ENCODE measurements around the gene OXT.

The OXT gene

DNA sequence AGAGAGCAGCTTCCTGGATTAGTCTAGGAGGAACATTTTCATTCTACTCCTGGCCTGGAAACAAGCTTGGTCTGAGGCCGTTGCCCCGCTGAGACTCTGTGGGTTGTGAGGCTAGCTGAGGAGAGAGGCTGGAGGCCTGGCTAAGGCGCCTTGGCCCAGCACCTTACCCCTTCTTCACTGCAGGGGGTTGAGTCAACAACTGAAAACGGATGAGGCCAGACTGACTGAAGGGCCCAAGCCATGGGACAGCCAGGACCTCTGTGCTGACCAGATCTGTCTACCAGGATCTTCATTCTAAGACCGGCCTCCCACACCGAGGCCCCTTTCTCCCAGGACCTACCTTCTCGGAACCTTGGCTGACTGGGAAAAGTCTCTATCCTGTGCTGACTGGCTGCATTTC lies 16.6 kb downstream of the OXT start:
- no peak for DNase-seq

DNA sequence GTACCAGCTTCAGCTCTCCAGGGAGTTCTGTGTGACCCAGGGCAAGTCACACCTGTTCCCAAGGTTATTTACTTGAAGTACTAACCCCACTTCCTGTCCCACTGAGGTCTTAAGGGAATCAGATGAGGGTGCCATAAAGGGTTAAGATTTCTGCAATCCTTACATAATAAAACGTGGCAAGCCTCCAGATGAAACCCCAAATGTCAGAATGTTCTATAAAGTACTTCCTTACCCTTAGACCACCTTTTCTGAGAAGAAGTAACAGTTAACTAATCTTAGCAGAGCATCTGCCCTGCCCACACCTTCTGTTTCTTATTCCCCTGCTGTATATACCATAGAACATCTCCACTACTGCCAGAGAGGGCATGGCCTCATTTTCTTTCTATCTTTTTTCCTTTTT lies 19.1 kb downstream of the OXT start:
- no peak for DNase-seq

DNA sequence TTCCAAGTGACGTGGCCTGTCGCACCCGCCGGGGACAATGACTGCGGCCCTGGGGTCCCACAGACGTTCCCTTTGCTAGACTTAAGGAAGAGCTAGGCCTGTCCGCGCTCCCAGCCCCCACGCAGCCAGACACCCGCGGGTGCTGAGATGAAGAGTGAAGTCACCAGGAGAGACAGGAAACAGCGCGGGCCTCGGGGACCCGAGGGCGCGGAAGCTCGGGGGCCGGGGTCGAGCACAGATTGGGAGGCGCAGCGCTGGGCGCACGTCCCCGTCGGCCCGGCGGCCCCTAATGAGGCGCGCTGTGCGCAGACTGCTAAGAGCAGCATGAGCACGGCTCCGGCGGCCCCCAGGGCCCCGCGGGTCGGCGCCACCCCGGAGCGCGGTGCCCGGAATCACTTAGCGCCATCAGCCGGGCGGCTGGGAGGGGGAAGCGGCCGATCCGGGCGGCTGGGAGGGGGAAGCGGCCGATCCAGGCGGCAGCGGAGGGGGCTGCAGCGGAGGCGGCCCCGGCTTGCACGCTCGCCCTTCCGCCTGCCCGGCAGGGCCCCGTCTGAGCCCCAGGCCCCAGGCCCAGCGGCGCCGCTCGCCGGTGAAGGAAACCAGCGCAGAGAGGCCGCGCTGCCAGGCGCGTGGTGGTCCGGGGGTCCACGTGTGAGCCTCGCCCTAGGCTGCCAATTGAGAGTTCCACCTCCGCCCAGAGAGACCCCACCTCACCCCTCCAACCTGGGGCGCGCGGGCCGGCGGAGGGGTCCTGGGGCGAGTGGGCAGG lies 21.4 kb downstream of the OXT start:
- DNase-seq = no peak

DNA sequence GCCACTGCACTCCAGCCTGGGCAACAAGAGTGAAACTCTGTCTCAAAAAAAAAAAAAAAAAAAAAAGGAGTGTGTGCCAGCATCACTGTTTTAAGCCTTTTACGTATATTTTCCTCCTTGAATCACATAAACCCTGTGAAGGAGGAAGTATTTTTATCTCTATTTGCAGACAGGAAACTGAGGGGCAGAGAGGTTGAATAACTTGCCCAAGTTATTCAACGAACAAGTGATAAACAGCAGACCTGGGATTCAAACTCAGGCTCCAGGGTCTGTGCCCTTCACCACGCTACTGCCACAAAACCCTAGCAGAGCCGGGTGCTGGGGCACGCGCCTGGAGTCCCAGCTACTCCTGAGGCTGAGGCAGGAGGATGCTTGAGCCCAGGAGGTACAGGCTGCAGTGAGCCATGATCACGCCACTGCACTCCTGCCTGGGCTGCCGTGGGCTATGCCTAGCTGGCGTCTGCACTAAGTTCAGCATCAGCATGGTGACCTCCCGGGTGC lies 22.5 kb downstream of the OXT start:
- no peak for DNase-seq

DNA sequence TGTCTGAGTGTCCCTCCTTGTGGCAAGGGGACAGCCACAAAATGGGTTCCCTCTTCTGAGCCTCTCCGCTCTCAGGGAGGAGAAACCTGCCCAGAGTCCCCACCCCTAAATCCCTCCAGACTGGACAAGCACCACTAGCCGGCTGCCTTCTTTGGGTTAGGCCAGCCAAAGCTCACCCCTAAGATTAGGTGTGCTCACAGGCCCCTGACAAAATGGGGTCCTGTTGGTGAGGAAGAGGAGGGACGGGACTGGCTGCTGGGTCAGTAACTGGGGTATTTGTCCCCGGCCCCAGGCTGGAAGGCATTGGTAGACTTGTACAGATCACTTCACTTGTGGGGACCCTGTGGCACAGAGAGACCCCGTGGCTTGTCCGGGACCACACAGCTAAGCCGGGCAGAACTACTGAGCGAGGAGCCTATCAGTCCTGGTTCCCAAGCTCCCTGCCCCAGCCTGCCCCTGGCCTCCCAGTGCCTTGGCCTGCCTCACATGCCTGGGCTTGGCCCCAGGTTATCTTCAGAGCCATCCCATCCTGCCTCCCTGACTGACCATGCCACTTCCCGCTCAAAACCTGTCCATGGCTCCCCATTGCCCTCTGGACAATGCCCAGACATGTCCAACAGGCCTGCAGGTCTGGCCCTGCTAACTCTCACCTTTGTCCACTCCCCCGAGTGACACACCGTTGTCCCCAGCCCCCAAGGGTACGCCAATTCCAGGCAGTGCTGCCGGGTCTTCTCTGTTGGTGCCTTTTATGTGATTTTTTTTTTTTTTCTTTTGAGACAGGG lies 23.6 kb downstream of the OXT start:
- DNase-seq = no peak

DNA sequence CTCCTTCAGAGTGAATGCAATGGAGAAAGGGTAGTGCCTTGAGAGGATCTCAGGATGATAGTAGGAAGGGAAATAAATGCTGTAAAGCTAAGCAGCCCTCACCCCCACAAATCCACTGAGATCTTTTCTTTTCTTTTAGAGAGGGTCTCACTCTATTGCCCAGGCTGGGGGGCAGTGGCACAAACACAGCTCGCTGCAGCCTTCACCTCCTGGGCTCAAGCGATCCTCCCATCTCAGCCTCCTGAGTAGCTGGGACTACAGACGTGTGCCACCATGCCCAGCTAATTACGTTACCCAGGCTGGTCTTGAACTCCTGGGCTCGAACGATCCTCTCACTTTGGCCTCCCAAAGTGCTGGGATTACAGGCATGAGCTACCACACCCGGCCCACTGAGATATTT lies 29.1 kb downstream of the OXT start:
- no peak for DNase-seq

GRCh38 chr20:3101251-3101650 lies 29.8 kb downstream of the OXT start:
- no peak for DNase-seq

GRCh38 chr20:3101737-3102574 lies 30.5 kb downstream of the OXT start:
- DNase-seq = no peak

GRCh38 chr20:3102575-3103368 lies 31.4 kb downstream of the OXT start:
- DNase-seq = no peak

- DNase-seq = no peak
These were observed 32.1 kb downstream of the OXT start for GRCh38 chr20:3103369-3104032.

DNA sequence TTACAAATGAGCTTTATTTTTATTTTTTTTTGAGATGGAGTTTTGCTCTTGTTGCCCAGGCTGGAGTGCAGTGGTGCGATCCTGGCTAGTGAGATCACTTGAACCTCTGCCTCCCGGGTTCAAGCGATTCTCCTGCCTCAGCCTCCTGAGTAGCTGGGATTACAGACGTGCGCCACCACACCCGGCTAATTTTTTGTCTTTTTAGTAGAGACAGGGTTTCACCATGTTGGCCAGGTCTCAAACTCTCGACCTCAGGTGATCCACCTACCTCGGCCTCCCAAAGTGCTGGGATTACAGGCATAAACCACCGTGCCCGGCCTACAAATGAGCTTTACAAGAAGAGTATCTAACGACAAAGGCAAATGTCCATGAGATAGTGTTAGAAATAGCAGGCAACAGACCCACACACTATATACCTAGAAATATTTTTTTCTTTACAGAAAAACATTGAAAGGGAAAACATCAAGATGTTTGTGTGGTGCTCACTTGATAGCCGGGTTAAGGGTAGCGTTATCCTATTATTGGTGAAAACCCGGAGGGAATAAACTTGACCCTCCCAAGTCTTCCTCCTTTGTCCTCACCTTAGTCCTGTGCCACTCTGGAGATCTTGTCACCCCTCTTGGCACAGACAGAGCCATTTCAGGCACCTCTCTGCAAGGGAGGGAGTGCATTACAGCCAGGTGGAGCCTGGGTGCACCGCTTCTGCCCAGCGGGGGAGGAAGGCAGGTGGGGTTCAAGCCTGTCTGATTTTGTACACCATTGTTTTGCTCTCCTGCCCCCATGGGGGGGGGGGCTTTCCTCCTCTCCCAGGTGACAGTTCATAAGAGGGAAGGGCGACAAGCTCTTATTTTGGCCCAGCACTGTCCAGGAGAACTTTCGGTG lies 34.1 kb downstream of the OXT start:
- DNase-seq = no peak

- no peak for DNase-seq
These were observed 34.8 kb downstream of the OXT start for GRCh38 chr20:3106185-3106584.

DNA sequence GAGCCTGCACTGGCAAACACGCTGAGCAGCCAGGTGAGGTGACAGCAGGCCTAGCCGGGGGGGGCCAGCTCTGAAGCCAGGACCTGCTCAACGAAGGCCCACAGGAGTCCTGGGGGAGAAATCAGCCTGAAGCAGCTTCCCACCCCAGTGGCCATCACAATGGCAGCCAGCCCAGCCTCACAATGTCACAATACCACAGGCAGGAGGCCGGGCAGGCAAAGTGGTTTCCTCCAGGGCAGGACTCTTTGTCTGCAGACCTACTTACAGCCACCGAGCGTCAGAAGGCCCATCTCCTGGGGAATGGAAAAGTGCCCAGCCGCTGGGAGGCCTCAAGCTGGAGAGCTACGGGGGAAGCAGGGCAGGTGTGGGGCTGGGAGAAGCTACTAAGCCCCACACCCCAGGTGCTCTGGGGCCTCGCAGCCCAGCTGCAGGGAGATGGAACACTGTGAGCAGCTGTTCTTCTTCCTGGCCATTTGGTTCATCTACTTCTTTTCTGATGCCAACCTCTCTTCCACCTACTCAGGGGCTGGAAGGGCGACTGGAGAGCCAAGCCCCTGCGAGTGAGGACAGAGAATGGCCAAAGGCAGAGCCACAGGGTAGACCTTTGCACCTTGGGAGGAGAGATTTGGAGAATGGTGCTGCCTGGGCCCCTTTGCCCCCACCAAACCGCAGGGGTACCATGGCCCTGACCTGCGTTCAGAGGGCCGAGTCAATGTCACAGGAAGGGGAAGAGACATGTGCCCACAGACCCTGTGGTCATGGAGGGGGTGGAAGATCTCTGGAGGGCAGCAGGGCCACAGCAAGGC lies 35.4 kb downstream of the OXT start:
- no peak for DNase-seq

- DNase-seq = no peak
These were observed 36.1 kb downstream of the OXT start for GRCh38 chr20:3107464-3108025.

DNA sequence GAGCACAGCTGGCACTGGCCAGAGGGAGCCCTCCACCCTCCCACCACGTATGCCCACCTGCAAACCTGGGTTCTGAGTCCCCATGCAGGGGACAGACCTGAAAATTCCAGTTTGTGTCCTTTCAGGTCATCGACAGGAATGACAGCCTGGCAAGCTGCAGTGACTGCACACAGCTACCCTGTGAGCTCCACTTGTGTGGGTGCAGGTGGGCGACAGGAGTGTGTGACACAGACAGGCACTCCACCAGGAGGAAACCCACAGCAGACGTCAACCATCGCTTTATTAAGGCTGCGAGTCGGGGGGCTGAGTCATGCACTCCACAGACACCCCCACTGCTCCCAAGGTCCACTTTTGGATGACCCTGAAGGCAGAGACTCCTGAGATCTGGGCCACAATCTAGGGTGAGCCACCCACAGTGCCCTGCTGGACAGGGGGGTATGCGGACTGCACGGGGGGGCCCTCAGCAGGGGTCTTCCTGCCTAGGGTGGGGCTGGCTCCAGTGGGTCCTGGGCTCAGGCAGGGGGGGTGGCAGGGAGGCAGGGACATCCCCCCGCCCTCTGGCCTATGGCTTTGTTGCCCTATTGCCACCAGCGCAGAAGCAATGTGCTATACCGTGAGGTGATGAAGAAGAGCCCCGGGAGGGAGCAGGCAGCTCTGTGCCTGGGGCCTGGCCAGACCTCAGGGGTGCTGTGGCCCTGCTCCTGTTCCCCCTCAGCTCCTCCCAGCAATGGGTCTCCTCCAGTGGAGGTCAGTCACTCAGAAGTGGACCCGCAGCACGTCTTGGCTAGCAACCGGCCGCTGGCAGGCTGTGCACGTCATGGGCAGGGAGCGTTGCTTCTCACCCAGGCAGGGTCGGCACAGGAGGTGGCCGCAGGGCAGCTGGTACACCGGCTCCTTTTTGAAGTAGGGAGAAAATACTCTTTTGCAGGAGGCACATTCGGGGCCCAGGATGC lies 38.2 kb downstream of the OXT start:
- DNase-seq = no peak

GRCh38 chr20:3111507-3111906 lies 40.1 kb downstream of the OXT start:
- no peak for DNase-seq

GRCh38 chr20:3111995-3112394 lies 40.6 kb downstream of the OXT start:
- DNase-seq = no peak
